ENCODE data around the gene LIN37.

Gene LIN37

GRCh38 chr19:35776102-35776788, 27.9 kb downstream of the LIN37 start:
- DNase-seq, result no peak

GRCh38 chr19:35777086-35777841, 28.9 kb downstream of the LIN37 start:
- no peak for DNase-seq

DNA sequence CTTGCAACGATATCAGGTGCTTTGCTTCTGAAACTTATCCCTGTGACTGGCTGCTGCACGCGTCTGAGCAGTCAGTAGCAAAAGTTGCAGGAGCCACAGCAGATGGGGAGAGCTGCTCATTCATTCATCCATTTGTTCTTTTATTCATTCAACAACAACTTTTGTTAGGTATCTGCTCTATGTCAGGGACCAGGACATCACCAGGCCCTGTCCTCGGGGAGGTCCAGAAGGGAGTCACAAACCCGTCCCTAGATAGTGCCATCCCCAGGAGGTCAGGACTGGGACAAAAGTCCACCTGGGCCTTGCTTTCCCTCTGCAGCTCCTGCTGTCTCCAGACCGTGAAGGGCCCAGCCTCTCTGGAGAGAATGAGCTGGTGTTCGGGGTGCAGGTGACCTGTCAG, 29.6 kb downstream of the LIN37 start:
- DNase-seq, result no peak

DNA sequence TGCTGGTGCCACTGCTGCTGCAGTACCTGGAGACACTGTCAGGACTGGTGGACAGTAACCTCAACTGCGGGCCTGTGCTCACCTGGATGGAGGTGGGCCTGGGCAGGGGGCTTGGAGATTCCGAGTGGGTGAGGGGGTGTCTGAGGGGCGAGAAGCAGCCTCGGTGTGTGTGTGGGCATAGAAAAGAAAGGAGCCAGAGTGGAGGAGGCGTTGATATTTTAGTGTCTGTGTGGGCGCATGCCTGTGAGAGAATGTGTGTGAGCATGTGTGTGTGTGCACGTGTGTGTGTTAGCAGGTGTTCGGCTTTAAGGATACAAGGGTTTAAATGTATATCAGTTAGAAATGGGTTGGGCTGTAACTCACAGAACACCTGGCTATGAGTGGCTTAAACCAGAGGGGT, 30.7 kb downstream of the LIN37 start:
- no peak for DNase-seq

DNA sequence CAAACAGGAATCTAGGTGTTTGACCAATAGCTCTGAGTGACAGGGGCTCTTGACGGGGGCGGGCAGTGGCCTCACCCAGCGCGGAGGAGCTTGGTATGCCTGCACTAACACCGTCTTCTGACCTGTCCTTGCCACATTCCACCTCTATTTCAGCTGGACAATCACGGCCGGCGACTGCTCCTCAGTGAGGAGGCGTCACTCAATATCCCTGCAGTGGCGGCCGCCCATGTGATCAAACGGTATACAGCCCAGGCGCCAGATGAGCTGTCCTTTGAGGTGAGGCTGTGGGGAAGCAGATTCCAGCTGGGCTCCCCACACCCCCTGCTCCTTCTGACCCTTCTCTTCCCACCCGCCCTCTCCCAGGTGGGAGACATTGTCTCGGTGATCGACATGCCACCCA, 31.7 kb downstream of the LIN37 start:
- no peak for DNase-seq

- DNase-seq, result no peak
Measured at GRCh38 chr19:35780717-35781116, 32.3 kb downstream of the LIN37 start.

DNA sequence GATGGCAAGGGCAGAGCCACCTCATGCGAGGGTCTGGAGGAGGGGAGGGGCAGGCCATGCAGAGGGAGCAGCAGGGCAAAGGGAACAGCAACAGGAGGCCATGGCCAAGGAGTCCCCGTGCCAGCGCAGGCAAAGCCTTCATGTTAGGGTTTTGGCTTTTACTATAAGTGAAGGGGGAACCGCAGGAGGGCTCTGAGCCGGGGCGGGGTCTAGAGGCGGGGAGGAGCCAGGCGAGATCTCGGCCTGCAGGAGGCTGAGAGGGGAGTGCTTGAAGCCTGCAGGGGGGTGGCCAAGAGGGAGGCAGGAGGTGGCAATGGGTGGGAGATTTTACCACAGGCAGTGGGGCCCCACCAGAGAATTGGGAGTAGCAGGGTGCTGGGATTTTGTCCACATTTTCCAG, 33.3 kb downstream of the LIN37 start:
- DNase-seq, result no peak

DNA sequence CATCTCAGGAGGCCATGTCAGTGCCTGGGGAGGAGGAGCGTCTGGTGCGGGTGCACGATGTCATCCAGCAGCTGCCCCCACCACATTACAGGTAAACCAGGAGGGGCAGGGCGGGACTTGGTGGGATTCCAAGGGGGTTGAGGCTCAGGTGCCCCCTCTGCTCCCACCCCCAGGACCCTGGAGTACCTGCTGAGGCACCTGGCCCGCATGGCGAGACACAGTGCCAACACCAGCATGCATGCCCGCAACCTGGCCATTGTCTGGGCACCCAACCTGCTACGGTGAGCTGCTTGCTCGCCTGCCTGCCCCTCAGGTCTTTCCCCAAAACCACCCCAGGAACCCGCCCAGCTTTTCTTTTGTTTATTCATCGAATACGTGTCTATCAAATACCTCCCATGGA, 34.2 kb downstream of the LIN37 start:
- DNase-seq, result no peak

- DNase-seq, result no peak
Measured at GRCh38 chr19:35783469-35784434, 35.4 kb downstream of the LIN37 start.

DNA sequence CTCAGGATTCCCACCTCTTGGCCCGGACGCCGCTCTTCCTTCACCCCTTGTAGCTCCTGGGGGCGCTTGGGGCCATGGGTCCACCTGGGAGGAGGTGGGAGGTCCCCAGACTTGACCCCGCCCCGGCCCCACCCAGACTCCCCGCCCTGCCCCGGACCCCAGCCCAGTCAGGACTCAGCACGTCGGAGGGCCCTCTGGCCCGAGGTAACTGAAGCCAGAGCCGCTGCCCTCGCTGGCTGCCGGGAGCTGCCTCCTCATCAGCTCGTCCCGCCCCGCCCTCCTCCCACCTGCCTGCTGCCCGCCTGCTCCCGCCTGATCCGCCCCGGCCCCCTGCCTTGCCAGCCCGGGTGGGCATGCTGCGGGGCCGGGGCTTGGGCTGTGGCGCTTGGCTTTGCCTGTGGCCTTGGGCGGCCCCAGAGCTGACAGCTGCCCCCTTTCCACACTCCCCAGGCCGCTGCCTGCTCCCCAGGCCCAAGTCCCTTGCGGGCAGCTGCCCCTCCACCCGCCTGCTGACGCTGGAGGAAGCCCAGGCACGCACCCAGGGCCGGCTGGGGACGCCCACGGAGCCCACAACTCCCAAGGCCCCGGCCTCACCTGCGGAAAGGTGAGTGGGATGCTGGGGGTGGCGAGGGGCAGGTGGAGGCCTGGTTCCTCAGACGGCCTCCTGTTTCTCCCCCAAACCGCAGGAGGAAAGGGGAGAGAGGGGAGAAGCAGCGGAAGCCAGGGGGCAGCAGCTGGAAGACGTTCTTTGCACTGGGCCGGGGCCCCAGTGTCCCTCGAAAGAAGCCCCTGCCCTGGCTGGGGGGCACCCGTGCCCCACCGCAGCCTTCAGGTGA, 36.3 kb downstream of the LIN37 start:
- DNase-seq, result no peak

DNA sequence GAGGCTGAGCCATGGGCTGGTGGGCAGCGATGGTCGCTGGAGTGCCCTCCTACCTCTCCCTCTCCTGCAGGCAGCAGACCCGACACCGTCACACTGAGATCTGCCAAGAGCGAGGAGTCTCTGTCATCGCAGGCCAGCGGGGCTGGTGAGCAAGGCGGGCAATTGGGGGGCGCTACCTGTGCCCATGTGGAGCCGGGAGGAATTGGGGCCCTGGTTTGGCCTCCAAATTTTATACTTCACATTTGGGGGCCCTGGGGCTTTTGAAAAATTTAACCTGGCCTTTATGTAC, 36.9 kb downstream of the LIN37 start:
- DNase-seq, result no peak

DNA sequence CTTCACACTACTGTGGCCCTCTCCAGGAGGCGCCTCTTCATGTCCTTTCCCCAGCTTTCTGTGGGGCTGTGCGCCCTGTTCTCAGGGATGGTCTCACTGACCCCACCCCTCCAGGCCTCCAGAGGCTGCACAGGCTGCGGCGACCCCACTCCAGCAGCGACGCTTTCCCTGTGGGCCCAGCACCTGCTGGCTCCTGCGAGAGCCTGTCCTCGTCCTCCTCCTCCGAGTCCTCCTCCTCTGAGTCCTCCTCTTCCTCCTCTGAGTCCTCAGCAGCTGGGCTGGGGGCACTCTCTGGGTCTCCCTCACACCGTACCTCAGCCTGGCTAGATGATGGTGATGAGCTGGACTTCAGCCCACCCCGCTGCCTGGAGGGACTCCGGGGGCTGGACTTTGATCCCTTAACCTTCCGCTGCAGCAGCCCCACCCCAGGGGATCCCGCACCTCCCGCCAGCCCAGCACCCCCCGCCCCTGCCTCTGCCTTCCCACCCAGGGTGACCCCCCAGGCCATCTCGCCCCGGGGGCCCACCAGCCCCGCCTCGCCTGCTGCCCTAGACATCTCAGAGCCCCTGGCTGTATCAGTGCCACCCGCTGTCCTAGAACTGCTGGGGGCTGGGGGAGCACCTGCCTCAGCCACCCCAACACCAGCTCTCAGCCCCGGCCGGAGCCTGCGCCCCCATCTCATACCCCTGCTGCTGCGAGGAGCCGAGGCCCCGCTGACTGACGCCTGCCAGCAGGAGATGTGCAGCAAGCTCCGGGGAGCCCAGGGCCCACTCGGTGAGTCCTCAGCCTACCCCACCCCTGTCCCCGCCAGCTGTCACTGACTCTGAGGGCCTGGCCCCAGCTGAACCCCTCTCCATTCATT, 38.2 kb downstream of the LIN37 start:
- DNase-seq, result no peak

GRCh38 chr19:35787227-35787799, 38.9 kb downstream of the LIN37 start:
- no peak for DNase-seq

DNA sequence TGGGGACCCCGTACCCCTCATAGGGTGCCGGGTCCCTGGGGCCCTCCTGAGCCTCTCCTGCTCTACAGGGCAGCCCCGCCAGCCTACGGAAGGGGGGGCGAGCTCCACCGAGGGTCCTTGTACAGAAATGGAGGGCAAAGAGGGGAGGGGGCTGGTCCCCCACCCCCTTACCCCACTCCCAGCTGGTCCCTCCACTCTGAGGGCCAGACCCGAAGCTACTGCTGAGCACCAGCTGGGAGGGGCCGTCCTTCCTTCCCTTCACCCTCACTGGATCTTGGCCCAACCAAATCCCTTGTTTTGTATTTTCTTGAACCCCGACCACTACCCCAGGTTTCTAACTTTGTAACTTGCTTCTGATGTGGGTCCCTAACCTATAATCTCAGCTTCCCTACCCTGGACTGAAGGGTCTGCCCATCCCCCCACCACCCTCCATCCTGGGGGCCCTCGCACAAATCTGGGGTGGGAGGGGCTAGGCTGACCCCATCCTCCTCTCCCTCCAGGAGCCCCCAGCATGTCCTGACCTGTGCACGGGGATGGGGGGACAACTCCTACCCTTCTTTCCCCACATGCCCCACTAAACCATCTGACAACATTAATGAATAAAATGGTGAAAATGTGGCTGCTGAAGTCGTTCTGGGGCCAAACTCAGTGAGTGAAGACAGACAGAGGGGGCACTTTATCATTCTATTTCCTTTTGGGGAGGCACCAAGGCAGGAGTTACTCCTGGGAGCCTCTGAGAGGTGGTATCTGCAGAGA, 40.0 kb downstream of the LIN37 start:
- no peak for DNase-seq

- no peak for DNase-seq
Measured at GRCh38 chr19:35789195-35789977, 41.0 kb downstream of the LIN37 start.

DNA sequence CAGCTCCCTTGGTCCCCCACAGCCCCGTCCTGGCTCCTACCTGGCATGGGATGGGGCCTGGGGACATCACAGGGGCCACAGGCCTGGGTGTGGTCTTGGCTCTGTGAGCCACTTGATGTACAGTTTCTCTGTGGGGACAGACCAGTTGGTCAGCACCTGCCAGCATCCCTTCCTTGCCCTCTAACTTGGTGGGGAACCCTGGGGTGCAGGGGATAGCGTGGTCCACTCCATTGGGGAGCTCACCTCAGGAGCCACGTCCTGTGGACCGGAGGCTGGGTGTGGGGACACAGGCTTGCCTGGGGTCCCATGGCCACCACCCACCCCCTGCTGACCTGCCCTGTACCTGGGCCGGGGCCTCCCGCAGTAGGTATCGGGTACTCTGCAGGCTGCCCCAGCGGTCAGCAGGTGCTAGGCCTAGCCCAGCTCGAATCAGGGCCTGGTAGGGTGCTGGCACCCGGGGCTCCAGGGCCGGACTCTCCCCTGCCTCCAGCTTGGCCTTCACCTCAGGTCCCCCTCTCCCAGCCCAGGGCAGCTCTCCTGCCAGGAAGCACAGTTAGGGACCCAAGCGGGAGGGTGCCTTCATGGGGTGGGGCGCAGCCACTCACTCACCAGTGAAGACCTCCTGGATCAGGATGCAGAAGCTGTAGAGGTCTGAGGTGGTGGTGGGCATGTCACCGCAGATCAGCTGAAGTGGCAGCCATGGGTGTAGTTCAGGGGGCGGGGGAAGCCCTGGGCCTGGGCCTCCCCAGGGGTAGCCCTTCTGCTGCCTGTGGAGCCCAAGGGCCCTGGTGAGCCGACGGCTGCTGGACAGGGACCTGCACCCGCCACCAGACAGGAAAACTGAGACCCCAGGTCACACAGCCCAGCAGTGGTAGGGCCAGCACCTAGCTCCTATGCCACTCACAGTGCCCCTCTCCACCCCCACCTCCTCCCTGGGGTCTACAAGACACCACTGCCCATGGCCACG, 41.9 kb downstream of the LIN37 start:
- no peak for DNase-seq

- DNase-seq, result no peak
Measured at GRCh38 chr19:35790981-35791813, 42.8 kb downstream of the LIN37 start.

Measured in NCI-H2081 treated with DMSO at 0.1 percent for 48 hours (cell line).